Dermis blood vessel endothelial cell (primary cell): ENCODE measurements around the gene MEPCE. TPM values are rescaled to one million over a fixed set of nuclear protein-coding genes. Genes with fewer than 3 reads are reported as not detected.
A peak's percentile ranks its signal among the peaks of the same experiment; 100 is the strongest.

ENCODE experiments used
- DNase-seq: peaks from one replicate; pipeline ENCODE4 v3.0.0; 2010
- total RNA-seq: library from RNA; depleted of rRNA; stranded (reverse); fragments of >200 nt; gene quantifications from 2 replicates; pipeline ENCODE4 v1.2.3, GENCODE V29; 2014

Gene MEPCE
- total RNA-seq, 1 donor from 2014 or later: 54.3 TPM

DNA sequence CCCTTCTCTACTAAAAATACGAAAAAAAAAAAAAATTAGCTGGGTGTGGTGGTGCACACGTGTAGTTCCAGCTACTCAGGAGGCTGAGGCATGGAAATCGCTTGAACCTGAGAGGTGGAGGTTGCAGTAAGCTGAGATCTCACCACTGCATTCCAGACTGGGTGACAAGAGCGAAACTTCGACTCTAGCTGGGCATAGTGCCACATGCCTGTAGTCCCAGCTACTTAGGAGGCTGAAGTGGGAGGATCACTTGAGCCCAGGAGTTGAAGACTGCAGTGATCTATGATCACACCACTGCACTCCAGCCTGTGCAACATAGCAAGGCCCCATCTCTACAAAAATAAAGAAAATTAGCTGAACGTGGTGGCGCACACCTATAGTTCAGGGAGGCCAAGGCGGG, 35.7 kb downstream of the MEPCE start:
- no peak for DNase-seq

DNA sequence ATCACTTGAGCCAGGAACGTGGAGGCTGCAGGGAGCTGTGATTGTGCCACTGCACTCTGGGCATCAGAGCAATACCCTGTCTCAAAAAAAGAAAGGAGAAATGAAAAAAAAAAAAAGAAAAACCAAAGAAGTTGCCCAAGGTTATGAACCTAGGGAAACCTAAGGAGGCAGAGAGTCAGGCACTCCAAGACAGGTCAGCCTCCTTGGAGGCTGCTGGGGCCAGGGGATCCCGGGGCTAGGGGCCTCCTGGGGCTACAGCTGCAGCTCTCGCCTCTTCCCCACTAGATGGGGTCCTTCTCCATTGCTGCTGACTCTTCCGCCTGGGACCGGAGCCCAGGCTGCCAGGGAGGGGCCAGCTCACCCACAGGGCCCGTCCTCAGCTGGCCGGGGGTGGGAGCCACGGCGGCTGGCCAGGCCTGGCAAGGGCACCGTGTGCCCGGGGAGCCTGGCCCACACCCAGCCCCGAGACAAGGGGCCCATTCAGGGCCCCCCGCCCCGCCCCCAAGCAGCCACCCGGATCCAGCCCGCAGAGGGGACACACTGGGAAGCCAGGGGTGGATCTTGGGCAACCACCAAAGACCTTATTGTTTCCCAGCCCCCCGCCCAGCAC, 36.2 kb downstream of the MEPCE start:
- peak; percentile 85 for DNase-seq

DNA sequence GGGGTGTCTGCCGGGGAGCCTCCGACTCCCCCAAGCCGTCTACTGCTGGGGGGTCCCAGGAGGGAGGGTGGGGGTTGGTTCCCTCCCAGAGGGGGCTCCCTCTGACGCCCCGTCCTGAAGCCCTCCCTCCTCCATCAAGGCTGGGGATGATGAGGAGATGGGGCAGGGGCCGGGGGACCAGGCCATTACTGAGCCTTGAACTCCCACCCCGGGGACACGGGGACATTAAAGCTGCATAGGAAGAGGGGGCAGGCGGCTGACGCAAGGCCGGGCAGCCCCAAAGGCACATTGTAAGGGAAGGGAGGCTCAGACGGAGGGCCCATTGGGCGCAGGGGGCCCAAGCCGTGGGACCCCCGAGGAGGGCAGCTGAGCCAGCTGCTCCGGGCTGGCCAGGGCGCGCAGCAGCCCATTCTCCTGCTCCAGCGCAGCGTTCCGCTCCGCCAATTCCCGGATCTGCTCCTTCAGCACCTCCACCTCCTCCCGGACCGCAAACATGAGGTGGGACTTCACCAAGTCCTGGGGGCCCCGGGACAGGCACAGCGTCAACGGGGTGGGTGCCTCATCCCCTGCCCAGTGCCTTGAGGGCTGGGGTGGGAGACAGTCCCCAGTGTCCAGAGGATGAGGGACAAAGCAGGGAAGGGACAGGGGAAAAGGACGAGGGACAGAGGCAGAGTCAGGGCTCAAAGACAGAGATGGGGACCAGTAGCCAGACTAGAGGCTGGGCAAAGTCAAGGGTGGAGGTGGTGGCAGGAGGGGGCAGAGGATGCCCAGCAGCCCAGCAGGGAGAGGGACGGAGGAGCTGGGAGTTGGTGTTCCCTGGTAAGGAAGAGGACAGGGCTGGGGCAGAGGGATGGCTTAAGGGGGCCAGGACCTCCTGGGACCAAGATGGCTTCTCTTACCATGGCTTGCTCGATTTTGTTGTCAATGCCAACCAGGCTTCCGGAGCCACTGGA, 37.3 kb downstream of the MEPCE start:
- no peak for DNase-seq

DNA sequence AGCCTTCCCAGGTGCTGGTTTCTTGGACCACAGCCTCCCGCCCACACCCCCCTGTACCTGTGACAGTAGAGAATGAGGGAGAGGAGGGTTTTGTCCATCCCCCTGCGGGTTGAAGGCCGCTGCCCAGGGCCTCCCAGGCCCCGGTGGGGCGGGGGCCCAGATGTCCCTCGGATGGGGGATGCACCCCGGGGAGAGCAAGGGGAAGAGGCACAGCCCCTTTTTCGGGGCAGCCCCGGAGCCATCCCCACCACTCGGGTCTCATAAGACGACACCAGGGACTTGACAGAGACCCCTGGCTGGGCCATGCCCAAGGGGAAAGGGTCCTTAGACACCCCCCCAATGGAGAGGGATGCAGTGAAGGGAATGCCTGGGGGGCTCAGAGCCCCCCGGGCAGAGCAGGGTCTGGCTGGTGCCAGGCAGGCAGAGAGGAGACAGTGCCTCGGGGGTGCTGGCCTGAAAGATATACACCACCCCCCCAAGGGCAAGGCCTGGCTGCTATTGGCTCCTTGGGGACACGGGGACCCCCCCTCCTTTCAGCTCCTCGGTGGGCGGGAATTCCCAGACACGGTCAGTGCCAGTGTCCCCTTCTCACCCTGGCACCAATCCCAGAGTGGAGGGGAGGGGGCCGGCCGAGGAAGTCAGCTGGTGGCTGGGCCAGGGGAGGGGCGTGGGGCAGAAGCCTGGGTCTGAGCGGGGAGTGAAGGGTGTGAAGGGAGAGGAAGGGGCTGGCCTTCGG, 38.2 kb downstream of the MEPCE start:
- DNase-seq: no peak

DNA sequence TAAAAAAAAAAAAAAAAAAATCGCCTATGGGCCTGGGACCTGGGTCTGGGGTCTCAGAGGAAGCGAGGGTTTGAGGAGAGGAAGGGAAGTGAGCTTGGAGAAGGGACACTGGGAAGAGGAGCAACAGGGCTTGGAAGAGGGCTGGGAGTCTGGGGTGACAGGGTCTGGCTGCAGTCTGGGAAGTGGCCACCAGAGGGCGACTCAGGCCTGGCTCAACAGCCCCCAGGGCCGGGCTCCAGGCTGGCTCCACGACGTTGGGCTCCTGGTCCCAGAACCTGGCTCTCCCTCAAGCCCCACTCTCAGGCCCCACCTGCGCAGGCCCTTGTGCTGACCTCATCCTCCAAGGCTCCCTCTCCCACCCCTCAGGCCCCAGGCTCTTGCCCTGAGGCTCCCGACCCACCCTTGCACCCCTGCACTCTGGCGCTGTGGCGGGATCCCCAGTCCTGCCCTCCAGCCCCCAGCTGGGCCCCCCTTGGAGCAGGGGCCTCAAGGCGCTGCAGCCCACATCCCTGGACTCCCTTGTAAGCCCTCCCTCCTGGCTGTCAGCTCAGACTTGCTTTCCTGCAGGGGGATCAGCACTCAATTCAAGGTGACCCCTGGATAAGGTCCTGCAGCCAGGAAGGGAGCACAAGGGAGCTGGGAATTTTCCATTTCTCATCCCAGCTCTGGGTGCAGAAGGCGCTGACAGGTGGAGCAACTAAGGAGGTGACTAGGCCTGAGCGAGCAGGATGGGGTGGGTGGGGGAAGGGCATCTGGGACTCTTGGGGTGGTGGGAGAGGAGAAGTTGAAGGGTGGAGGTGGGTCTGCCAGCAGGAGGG, 39.8 kb downstream of the MEPCE start:
- DNase-seq: peak; percentile 89

DNA sequence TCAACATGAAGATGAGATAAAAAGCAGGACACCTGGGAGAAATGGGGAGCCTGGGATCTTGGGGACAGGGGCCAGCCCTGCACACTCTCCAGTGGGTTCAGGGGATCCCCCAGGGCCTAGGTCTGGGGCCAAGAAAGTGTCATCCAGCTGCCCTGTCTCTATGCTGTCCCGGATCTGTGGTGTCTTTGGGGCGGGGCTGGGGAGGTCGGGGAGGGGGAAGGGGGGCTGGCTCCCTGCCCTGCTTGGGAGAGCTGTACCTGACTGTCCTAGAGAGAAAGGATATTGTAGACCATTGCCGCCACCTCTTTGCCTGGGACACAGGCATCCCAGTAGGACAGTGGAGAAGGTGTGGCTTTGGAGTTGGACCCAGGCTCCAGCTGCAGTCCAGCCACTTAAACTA, 41.4 kb downstream of the MEPCE start:
- DNase-seq: no peak

DNA sequence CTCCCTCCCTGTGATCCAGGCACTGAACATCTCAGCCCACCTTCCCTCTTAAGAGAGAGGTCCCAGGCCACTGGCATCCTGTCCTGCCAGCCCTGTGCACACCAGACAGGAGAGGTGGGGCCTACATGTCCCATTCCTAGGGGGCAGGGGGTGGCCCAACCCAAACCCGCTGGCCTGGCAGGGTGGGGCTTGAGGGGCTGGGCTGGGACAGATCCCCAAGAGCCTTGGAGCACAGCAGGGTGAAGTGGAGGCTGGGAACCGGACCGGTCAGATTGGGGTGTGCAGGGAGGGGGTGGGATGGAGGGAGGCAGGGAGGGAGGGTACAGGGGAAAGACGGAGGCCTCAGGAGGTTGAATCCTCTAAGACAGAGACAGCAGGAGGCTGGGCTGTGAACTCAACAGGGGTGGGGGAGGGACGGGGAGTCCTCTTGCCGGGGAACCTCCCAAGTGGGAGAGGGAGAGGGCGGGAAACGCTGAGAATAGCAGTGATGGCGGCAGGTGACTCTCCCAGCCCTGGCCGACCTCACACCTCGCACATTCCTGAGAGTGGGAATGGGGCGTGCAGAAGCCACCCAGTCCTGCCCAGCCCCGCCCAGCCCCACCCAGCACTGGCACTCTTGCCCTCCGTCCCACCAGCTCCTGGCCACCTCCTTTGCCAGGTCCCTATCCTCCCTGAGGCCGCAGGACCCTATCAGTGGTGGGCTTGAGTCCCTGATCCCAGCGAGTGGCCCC, 42.7 kb downstream of the MEPCE start:
- DNase-seq: no peak

DNA sequence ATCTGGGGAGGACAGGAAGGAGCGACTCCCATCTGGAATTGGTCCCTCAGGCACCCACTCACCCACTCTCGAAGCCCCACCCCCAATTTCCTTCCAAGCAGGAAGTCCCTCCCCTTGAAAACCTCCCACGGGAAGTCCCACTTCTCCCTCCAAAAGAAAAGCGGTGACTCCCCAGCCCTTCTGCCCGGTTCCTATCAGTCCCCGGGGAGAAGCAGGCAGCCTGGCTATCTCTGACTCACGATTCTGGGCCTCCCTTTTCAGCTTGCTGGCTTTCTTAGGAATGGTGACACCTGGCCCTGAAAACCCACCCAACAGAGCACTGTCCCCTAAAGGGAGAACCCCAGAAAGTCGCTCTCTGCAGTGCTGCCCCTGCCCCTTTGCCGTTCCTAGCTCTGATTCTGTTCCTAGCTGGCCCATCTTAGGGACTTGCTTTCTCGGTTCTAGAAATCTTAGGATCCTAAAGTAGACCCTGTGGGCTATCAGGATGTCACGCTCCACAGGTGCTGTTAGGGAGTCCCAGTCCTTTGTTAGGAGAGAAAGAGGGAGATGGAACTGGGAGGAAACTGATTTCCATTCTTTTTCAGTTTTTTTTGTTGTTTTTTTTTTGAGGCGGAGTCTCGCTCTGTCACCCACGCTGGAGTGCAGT, 43.3 kb downstream of the MEPCE start:
- peak; percentile 46 for DNase-seq

DNA sequence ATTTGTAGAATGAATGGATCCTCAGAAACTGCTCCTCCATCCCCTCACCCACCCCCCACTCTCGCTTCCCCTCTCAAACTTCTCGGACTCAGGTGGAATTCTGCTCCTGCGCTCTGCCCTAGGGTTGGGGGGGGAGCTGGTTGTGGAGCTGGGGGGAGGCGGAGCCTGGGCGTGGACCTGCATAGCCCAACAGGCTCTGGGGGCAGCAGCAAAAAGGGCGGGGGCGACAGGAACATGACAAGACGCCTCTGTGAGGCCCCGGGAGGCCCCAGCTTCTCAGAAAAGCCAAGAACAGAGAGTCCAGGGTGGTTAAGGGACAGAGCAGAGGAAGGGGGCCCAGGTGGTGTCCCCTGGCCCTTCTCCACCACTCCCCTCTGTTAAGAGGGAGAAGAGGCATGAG, 45.9 kb downstream of the MEPCE start:
- no peak for DNase-seq

DNA sequence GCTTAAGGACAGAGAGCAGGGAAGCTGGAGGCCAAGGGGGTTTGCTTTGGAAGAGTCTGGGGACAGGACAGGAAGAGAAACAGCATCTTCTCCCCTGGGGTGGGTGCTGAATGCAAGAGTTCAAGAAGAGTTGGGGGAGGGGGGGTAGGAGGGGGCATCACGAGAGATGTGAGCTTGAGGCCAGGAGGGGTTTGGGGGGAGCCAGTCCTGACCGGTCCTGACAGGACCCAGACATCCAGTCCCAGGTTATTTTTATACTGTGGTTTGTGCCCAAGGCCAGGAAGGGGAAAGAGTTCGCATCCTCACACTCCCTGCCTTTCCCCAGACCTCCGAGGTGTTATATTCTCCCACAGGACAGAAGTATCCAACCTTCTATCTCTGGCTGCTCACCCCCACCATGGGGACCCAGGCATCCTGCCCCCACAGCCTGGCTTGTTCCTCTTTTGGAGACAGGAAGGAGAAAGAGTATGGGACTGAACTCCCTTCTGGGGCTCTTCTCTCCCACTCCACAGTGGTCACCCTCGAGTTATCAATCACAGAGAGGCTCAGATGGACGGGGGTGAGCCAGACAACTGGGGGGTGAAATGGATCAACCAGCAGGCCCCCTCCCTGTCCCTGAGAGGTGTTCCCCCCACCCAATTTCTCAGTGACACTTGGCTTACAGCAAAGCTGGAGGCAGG, 46.6 kb downstream of the MEPCE start:
- no peak for DNase-seq

DNA sequence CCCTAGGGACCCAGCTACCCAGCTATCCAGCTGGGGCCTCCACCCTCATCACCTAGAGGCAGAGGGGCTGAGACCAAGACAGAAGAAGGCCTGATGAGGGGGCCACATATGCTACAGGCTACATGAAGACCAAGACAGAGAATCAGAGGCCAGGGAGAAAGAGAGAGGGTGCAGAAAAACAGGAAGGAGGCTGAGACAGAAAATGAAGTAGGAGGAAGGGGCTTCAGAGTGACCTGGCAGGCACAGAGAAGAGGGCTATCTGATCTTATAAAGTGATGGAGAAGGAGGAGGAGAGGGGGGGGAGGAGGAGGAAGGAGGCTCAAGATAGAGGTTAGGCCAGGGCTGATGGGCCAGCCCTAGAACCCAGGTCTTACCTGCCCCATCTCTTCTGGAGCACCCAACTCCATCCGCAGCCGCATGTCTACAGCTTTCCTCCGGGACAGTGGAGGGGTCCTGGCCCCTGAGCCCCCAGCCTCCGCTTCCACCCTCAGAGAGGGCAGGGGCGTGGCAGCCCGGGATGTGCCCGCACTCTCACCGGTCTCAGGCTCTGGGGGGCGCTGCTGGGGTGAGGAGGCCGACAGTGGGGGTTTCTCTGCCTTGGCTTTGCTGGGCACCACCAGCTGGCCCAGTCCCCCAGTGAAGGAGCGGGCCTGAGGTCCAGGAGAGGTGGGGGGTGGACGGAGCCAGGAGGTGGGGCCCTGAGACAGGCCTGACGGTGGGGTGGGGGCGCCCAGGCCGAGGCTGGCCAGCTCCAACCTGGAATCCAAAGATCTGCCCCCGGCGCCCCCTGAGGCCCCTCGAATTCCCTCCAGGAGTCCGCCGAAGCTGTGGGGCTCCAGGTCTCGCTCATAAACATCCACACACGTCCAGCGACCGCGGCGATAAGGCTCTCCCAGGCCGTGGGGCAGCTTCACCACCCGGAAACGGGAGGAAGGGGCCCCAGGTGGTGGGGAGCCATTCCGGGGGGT, 47.6 kb downstream of the MEPCE start:
- DNase-seq: peak; percentile 53

DNA sequence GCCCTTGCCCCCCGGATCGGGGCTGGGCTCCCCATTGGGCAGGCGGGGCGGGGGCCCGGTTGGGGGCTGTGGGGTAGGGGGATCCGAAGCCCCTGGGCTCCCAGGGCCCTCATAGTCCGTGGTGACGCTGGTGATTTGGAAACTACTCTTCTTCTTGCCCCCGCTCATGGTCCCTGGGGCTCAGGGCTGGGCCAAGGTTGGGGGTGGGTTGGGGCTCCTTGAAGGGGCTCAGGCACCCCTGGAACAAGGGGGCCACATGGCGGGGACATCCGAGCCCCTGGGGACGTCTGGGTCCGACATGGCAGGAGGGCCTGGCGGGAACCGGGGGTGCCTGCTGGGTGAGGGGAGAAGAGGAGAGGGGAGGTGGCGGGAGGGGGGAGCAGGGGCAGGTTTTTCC, 48.2 kb downstream of the MEPCE start:
- no peak for DNase-seq

DNA sequence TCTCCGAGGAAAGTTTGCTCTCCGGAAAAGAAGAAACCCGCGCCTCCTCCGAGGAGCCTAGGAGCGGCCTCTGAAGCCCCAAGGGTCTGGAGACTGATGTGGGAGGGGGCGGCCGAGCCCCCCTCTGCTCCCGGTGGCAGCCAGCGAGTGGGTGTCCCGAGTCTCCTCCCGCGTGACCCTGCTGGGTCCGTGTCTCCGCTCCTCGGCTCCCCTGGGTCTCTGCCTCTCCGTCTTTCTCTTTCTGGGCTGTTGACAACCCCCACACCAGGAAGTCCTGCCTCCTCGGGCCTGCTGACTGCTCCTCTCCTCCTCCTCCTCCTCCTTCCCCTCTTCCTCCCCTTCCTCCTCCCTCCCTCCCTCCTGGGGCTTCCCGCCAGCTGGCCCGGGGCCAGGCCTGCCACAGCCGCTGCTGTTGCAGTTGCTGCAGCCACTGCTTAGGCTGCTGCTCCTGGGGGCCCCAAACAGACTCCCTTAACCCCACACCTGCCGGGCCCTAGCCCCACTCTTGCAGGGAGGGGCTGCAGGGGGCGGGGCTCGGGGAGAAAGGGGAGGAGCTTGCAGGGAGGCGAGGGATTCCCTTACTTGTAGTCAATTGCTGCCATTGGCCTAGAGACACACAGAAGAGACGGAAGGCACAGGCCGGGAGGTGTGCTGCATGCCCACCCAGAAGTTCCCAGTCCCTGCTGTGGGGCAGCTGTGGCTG, 49.5 kb downstream of the MEPCE start, which contains the start of gene TSC22D4:
Gene TSC22D4 (minus strand): TSS at position 257 of the 703 bp plus-strand sequence. CDS start 1,176 bp downstream, outside the sequence.
- peak; percentile 78 for DNase-seq

DNA sequence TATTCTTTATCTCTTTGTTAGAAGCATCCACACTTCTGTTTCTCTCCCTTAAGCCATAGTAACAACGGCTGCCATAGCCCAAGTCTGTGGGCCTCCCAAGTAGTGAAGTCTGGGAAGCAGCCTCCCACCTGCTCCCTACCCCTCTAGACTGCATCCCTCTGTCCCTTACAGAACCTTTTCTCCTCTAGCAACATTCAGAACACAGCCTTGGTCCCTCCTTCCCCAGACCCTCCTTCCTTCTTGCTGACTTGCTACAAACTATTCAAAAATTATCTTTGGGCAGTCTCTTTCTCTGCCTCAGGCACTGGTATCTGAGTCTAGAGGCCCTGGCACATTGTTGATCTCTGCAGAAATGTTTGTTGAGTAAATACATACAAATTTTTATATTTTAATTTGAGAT, 51.8 kb downstream of the MEPCE start:
- no peak for DNase-seq

DNA sequence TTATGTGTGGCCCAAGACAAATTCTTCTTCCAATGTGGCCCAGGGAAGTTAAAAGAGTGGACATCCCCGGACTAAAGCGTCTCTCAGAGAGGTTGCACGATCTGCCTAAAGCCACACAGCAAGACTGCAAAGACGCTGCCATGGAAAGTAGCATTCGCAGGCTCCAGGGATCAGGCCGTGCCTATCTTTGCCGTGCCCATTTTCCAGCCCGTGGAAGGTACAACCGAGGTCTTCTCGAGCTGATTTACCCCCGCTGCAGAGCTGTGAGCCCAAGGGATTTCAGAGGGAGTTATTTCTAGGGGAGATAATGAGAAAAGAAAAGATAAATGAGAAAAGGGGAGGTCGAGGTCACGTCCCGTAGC, 53.1 kb downstream of the MEPCE start:
- DNase-seq: no peak

DNA sequence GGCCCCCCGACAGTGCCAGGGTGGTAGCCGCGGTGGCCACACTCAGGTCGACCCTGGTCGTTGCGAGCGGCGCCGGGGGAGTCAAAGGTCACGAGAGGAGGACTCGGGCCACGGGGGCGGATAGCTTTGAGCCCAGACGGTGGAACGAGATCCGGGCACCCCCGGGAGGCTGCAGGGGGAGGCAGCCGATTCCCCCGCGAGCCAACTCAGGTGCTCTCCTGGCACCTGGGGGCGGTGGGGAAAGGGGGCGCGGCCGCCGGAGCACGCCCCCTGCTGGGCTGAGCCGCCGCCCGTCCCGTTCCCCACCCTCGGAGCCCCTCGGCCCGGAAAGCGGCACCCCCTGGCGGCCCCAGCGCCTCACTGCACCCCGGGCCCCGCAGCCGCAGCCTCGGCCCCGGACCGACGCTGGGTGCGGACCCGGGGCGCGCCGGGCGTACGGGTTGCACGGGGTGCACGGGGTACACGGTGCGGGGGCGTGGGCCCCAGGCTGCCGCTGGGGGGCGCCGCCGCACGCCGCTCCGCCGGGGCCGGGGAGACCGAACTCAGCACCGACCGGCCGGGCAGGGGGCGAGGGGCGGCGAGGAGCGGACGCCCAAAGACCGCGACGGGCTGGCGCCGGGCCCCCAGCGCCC, 53.6 kb downstream of the MEPCE start:
- peak; percentile 69 for DNase-seq
